Upper lobe of left lung (tissue), 6 donors: Measurements from ENCODE around the gene OGFOD3. TPM values are rescaled to one million over a fixed set of nuclear protein-coding genes. Genes with fewer than 3 reads are reported as not detected.

Experiments used
- ATAC-seq, 2 donors: fragments of 200-7000 bp; cut with Tn5 transposase; one replicate each; pipeline ENCODE4 v1.9.1; 2022; ENCODE audit warnings: mild to moderate bottlenecking in 2 of 2, moderate library complexity in 2 of 2; ENCODE audit not compliant: low FRiP score in 2 of 2
- DNase-seq, 2 donors: peaks; one replicate each; pipeline ENCODE4 v3.0.0-alpha.2; 2019 to 2020
- H3K27ac ChIP-seq, 4 donors: fragments of 200-600 bp; sonication (generic); one replicate each; pipeline ENCODE4 v1.5.1; 2016 to 2019
- H3K27me3 ChIP-seq, 4 donors: fragments of 200-600 bp; sonication (generic); one replicate each; pipeline ENCODE4 v1.5.1; 2017 to 2019
- H3K36me3 ChIP-seq, 4 donors: fragments of 200-600 bp; sonication (generic); one replicate each; pipeline ENCODE4 v1.5.1; 2016 to 2019
- H3K4me1 ChIP-seq, 4 donors: fragments of 200-600 bp; sonication (generic); one replicate each; pipeline ENCODE4 v1.5.1; 2018 to 2019
- H3K4me3 ChIP-seq, 4 donors: fragments of 200-600 bp; sonication (generic); one replicate each; pipeline ENCODE4 v1.5.1; 2017 to 2019; ENCODE audit warnings: mild to moderate bottlenecking in 2 of 4, moderate library complexity in 1 of 4
- H3K9me3 ChIP-seq, 4 donors: fragments of 200-600 bp; sonication (generic); one replicate each; pipeline ENCODE4 v1.5.1; 2018 to 2019
- EP300 ChIP-seq, 4 donors: sonication (generic); formaldehyde crosslinking; IDR thresholded peaks; one replicate each; pipeline ENCODE4 v1.5.1; 2017; ENCODE audit warnings: antibody characterized with exemption in 4 of 4, control low read depth in 2 of 4
- POLR2A ChIP-seq, 4 donors: fragments of 450-650 bp; IDR thresholded peaks; one replicate each; pipeline ENCODE4 v1.5.1; 2016 to 2017; ENCODE audit warnings: antibody characterized with exemption in 4 of 4, mild to moderate bottlenecking in 2 of 4
- POLR2AphosphoS5 ChIP-seq, 2 donors: sonication (generic); formaldehyde crosslinking; IDR thresholded peaks; one replicate each; pipeline ENCODE4 v1.5.1; 2017; ENCODE audit warnings: antibody characterized with exemption in 2 of 2
- WGBS, 2 donors: methylation state at CpG; one replicate each; pipeline ENCODE4 v1.1.5; 2017 to 2018; 5-methylcytosine and 5-hydroxymethylcytosine counted together
- total RNA-seq, 6 donors: library from RNA; depleted of rRNA in 4 of 6; stranded (reverse); fragments of >200 nt in 4 of 6; gene quantifications; one replicate each; pipeline versions ENCODE4 v1.1.0 to v1.2.1, GENCODE V29; 2016 to 2021
- TF ChIP-seq, protein P1 (sequence below), 6 experiments: fragments of 450-650 bp in 4 of 6; fragments of 200-600 bp in 2 of 6; sonication (generic) in 2 of 6; IDR thresholded peaks; one replicate each; pipeline ENCODE4 v1.5.1; 2016 to 2019; ENCODE audit warnings: antibody characterized with exemption in 6 of 6
- donor health status: DM: no; HTN: no; CAD: no; lungs with moderate emphysema.
- donor health status: DM: no; HTN: yes; CAD: no; lungs with severe emphysema.

Gene OGFOD3
- total RNA-seq, 6 donors from 2014 or later: 20.0 to 76.9 (median 38.2) TPM

DNA sequence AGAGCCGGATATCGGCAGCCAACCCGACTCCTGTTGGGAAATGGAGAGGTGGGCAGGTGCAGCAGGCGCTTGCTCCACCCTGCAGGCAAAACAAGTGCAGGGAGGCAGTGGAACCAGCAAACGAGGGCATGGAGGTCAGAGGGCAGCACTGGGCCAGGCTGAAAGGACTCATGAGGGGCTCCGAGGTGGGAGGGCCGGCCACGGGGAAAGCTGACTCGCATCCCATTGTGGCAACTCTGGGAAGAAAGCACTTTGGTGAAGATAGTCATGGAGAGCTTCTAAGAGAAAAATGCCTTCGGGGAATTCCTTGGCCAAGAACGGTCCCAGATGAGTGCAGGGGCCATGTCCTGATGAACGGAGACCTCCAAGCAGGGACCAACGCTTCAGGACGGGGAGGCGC, 27.7 kb upstream of the OGFOD3 start:
- H3K4me1 ChIP-seq: peaks cover 29 to 43% (median 35%) of the 10 kb centered on the region in 4 donors
- WGBS, 2 donors: 89 to 92% methylated on average over 13 to 15 of the region's 15 CpGs
- peak overlapping the region in 3 of 4 donors; percentile 48 to 69 (median 61) for H3K27ac ChIP-seq

DNA sequence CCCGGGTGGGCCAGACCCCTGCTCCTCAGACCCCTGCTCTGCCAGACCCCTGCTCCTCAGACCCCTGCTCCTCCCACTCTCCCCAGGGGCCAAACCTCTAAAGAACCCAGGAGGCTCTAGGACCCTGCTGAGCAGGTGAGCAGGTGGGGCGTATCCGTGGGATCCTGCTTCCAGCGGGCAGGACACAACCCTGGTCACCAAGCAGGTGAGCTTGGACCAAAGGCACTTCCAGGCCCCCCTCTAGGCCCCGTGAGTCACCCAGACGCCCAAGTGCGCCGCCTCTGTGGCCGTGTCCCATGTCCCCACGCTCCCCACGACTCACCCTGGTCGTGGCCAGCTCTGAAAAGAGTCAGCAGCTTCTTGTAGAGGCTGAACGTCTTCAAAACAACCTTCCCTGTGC, 27.2 kb upstream of the OGFOD3 start:
- Histone ChIP-seq H3K36me3 (peaks cover 6 to 57% (median 30%) of the 10 kb centered on the region in 4 donors), H3K27me3 (no peaks in the 10 kb centered on the region), H3K9me3 (no peaks in the 10 kb centered on the region), H3K4me1 (peaks cover 28 to 44% (median 35%) of the 10 kb centered on the region in 4 donors), H3K4me3 (no peak overlapping the region), H3K27ac (peak overlapping the region; percentile 3 to 69 (median 54))
- no peak for TF ChIP-seq POLR2AphosphoS5 (IDR thresholded peaks at IDR 0.05)
- no peak for TF ChIP-seq EP300 (IDR thresholded peaks at IDR 0.05)
- no peak for TF ChIP-seq POLR2A (IDR thresholded peaks at IDR 0.05)
- TF ChIP-seq, protein P1, sequence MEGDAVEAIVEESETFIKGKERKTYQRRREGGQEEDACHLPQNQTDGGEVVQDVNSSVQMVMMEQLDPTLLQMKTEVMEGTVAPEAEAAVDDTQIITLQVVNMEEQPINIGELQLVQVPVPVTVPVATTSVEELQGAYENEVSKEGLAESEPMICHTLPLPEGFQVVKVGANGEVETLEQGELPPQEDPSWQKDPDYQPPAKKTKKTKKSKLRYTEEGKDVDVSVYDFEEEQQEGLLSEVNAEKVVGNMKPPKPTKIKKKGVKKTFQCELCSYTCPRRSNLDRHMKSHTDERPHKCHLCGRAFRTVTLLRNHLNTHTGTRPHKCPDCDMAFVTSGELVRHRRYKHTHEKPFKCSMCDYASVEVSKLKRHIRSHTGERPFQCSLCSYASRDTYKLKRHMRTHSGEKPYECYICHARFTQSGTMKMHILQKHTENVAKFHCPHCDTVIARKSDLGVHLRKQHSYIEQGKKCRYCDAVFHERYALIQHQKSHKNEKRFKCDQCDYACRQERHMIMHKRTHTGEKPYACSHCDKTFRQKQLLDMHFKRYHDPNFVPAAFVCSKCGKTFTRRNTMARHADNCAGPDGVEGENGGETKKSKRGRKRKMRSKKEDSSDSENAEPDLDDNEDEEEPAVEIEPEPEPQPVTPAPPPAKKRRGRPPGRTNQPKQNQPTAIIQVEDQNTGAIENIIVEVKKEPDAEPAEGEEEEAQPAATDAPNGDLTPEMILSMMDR (IDR thresholded peaks at IDR 0.05): no peak
- 65 to 81% methylated on average over 8 to 13 of the region's 13 CpGs for WGBS, 2 donors
- DNase-seq (peak in 1 of 2 donors; percentile 65), ATAC-seq (no peak)

More for the DNA sequence above, 27.7 kb upstream of the OGFOD3 start:
- H3K9me3 ChIP-seq: no peaks in the 10 kb centered on the region
- TF ChIP-seq EP300 (IDR thresholded peaks at IDR 0.05) (no peak), POLR2A (IDR thresholded peaks at IDR 0.05) (no peak), POLR2AphosphoS5 (IDR thresholded peaks at IDR 0.05) (no peak)
- TF ChIP-seq, protein P1 (IDR thresholded peaks at IDR 0.05): no peak
- H3K4me3 ChIP-seq: no peak overlapping the region
- ATAC-seq: no peak
- H3K27me3 ChIP-seq: no peaks in the 10 kb centered on the region
- H3K36me3 ChIP-seq: peaks cover 6 to 57% (median 28%) of the 10 kb centered on the region in 4 donors
- no peak for DNase-seq

DNA sequence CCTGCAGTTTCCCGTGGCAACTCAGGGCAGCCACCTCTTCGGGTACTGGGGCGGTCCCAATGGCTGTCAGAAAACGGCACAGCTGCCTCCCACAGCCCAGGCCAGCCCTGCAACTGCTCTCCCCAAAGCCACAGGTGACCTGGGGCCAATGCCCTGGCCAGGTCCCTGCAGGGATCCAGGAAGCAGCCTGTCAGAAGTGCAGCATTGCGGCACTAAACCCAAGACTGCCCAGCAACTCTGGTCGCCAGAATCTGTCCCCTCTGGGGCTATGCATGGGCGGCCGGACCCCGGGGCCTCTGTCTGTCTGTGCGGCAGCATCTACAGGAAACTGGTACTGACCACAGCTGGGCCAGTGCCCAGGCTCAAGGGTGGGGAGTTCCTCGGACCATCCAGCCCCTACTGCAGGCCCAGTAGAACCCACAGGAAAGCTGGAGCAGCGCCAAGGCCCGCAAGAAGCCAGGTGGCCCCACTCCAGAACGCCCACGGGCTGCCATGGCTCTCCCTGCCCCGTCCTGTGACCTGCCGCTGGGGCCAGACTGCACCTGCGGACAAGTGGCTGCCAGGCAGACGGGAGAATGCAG, 26.6 kb upstream of the OGFOD3 start:
- H3K27ac ChIP-seq: peak overlapping the region; percentile 3 to 69 (median 54)
- TF ChIP-seq POLR2A (IDR thresholded peaks at IDR 0.05): no peak
- no peak for TF ChIP-seq POLR2AphosphoS5 (IDR thresholded peaks at IDR 0.05)
- TF ChIP-seq, protein P1 (IDR thresholded peaks at IDR 0.05): no peak
- TF ChIP-seq EP300 (IDR thresholded peaks at IDR 0.05): no peak
- no peak overlapping the region for H3K4me3 ChIP-seq
- H3K4me1 ChIP-seq: peaks cover 27 to 45% (median 37%) of the 10 kb centered on the region in 4 donors
- DNase-seq (peak in 1 of 2 donors; percentile 82), ATAC-seq (no peak)
- H3K36me3 ChIP-seq: peaks cover 6 to 57% (median 31%) of the 10 kb centered on the region in 4 donors
- 46 to 50% methylated on average over 2 to 18 of the region's 19 CpGs for WGBS, 2 donors
- H3K9me3 ChIP-seq: no peaks in the 10 kb centered on the region
- H3K27me3 ChIP-seq: no peaks in the 10 kb centered on the region

DNA sequence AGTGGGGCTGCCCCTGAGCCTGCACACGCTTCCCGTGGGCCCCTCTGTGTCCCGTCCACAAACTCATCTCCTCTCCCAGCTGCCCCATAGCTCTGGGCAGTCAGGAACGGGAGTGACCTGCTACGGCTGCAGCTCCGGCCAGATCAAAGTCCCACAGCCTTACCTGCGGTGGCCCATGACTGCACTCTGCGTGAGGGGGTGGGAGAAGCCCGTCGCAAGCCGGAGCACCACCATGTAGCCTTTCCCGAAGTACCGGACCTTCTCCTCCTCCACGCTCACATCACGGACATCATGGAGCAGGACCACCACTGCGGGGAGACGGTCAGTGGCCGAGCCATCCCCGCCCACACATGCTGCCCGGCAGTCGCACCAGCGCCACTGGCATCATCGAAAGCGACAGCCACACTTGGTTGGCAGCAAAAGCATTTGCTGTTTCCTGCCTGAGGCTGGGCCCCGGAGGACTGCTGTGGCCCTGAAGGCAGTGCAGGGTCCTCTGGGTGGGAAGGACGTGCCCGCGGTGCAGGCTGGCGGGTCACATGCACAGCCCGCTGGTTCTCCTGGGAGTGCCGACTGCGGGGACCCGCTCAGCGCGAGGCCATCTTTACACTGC, 26.0 kb upstream of the OGFOD3 start:
- DNase-seq: peak in 1 of 2 donors; percentile 71
- TF ChIP-seq POLR2A (IDR thresholded peaks at IDR 0.05) (no peak), POLR2AphosphoS5 (IDR thresholded peaks at IDR 0.05) (no peak), EP300 (IDR thresholded peaks at IDR 0.05) (no peak)
- TF ChIP-seq, protein P1 (IDR thresholded peaks at IDR 0.05): no peak
- peaks cover 6 to 63% (median 35%) of the 10 kb centered on the region in 4 donors for H3K36me3 ChIP-seq
- H3K4me3 ChIP-seq: no peak overlapping the region
- 88 to 90% methylated on average over 11 to 24 of the region's 35 CpGs for WGBS, 2 donors
- H3K27ac ChIP-seq: peak overlapping the region in 2 of 4 donors; percentile 61 to 69
- H3K4me1 ChIP-seq: peaks cover 21 to 43% (median 35%) of the 10 kb centered on the region in 4 donors
- no peak for ATAC-seq
- H3K9me3 ChIP-seq: no peaks in the 10 kb centered on the region
- no peaks in the 10 kb centered on the region for H3K27me3 ChIP-seq
